Muscle layer of colon (tissue), 2 donors: Measurements from ENCODE around the gene ST8SIA5.

Experiments used
- H3K27ac ChIP-seq: one replicate; pipeline ENCODE4 v1.7.0; 2013; ENCODE audit warnings: low read depth, mild to moderate bottlenecking, low read length, moderate library complexity
- H3K27me3 ChIP-seq, 2 donors: one replicate each; pipeline ENCODE4 v1.7.0; 2013; ENCODE audit warnings: low read length in 2 of 2, mild to moderate bottlenecking in 2 of 2; ENCODE audit not compliant: insufficient read depth in 2 of 2, control insufficient read depth in 1 of 2
- H3K36me3 ChIP-seq: one replicate; pipeline ENCODE4 v1.7.0; 2013; ENCODE audit warnings: mild to moderate bottlenecking, low read length; ENCODE audit not compliant: insufficient read depth
- H3K4me1 ChIP-seq: one replicate; pipeline ENCODE4 v1.7.0; 2013; ENCODE audit warnings: mild to moderate bottlenecking, low read length; ENCODE audit not compliant: insufficient read depth
- H3K4me3 ChIP-seq, 2 donors: one replicate each; pipeline ENCODE4 v1.7.0; 2013; ENCODE audit warnings: low read length in 2 of 2, low read depth in 1 of 2, mild to moderate bottlenecking in 1 of 2, moderate library complexity in 1 of 2
- H3K9ac ChIP-seq: one replicate; pipeline ENCODE4 v1.7.0; 2013; ENCODE audit warnings: low read length
- H3K9me3 ChIP-seq: one replicate; pipeline ENCODE4 v1.7.0; 2013; ENCODE audit warnings: mild to moderate bottlenecking, low read length
- donor health status: abdominal sarcoma.
- donor health status: Adenocarcinoma of cecum.

The ST8SIA5 gene

DNA sequence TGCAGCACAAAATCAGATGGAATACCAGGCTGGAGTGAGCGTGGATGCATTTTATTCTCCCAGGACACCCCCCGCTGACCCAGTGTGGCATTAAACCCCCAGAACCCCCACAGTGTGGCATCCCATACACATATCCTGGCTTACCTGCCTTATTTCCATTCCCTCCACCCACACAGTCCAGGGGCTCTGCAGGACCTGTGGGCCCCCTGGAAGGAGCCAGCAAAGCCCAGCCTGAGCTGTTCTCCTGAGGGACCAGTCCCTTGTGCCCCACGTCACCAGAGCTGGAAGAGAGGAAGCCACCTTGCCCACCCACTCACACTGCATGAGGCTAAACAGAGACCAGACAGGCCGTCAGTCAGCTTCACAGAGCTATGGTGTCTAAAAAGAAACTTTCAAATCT is 20.1 kb downstream of the ST8SIA5 start:
- no peaks in the 10 kb centered on the region for H3K36me3 ChIP-seq
- H3K27me3 ChIP-seq, result no peaks in the 10 kb centered on the region
- no peak overlapping the region for H3K9ac ChIP-seq
- no peak overlapping the region for H3K4me3 ChIP-seq
- no peaks in the 10 kb centered on the region for H3K9me3 ChIP-seq
- no peaks in the 10 kb centered on the region for H3K4me1 ChIP-seq
- H3K27ac ChIP-seq, result no peak overlapping the region

DNA sequence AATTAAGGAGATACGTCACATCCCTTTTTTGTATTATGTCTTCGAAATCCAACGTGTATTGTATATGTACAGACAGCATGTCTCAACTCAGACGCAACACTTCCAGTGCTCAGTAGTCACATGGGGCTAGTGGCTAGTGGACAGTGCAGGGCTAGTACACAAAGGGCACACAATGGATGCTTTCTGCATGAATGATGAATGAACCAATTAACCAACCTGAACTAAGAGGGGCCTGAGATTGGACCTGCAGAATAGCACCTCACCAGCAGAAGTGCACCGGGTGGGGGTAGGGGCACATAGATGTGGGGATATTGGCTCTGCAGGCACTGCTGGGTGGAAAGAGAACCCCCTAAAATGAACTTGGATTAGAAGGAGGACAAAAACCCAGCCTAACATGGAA is 20.7 kb downstream of the ST8SIA5 start:
- Histone ChIP-seq H3K27ac (no peak overlapping the region), H3K9me3 (no peaks in the 10 kb centered on the region), H3K4me1 (no peaks in the 10 kb centered on the region), H3K27me3 (no peaks in the 10 kb centered on the region), H3K36me3 (no peaks in the 10 kb centered on the region), H3K4me3 (no peak overlapping the region), H3K9ac (no peak overlapping the region)

DNA sequence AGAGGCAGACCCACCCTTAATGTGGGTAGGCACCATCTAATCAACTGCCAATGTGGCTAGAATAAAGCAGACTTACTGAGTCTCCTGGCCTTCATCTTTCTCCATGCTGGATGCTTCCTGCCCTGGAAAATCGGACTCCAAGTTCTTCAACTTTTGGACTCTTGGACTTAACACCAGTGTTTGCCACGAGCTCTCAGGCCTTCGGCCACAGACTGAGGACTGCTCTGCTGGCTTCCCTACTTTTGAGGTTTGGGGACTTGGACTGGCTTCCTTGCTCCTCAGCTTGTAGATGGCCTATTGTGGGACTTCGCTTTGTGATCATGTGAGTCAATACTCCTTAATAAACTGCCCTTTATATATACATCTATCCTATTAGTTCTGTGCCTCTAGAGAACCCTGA is 21.9 kb downstream of the ST8SIA5 start:
- Histone ChIP-seq H3K4me3 (no peak overlapping the region), H3K9ac (no peak overlapping the region), H3K27me3 (no peaks in the 10 kb centered on the region), H3K27ac (no peak overlapping the region), H3K4me1 (no peaks in the 10 kb centered on the region), H3K9me3 (peaks cover 5% of the 10 kb centered on the region), H3K36me3 (no peaks in the 10 kb centered on the region)

DNA sequence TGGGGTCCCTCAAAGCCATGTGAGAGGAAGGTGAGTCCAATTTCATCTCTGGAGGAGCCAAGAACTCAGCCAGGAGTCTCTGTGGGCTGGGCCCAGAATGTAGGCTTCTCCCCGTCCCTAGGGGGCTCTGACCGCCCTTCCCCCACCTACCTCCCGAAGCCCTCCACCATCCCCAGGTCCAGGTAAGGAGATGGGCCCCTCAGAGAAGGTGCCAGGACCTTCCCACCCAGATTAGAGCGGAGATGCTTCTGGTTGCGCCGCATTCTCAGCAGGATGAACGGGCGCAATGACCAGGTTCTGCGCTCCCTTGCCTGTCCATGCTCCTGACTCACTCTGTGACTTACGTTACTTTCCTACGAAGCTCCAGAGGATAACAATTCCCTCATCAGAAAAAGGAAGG is 23.0 kb downstream of the ST8SIA5 start:
- H3K9me3 ChIP-seq, result peaks cover 10% of the 10 kb centered on the region
- H3K4me1 ChIP-seq, result no peaks in the 10 kb centered on the region
- no peaks in the 10 kb centered on the region for H3K27me3 ChIP-seq
- H3K9ac ChIP-seq, result no peak overlapping the region
- no peak overlapping the region for H3K4me3 ChIP-seq
- no peaks in the 10 kb centered on the region for H3K36me3 ChIP-seq
- H3K27ac ChIP-seq, result no peak overlapping the region

DNA sequence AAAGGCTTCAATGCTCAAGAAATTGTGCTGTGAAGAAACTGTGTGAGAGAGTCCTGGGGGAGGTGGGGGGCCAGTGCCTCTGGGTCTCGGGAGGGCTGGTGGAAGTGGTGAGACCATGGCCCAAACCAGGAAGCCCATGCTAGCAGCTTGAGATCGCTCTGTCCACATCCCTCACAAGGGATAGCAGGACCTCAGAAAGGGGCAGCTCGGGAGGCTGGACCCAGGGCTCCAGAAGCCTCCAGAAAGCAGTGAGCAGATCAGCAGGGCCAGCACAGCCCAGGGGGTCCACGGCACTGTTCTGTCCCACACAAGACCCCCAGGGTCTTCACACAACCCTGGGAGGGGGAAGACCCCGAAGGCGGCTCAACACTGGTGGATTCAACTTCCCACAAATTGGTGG is 24.1 kb downstream of the ST8SIA5 start:
- H3K27me3 ChIP-seq, result no peaks in the 10 kb centered on the region
- no peak overlapping the region for H3K4me3 ChIP-seq
- H3K36me3 ChIP-seq, result no peaks in the 10 kb centered on the region
- peaks cover 10% of the 10 kb centered on the region for H3K9me3 ChIP-seq
- no peak overlapping the region for H3K27ac ChIP-seq
- no peak overlapping the region for H3K9ac ChIP-seq
- H3K4me1 ChIP-seq, result no peaks in the 10 kb centered on the region

DNA sequence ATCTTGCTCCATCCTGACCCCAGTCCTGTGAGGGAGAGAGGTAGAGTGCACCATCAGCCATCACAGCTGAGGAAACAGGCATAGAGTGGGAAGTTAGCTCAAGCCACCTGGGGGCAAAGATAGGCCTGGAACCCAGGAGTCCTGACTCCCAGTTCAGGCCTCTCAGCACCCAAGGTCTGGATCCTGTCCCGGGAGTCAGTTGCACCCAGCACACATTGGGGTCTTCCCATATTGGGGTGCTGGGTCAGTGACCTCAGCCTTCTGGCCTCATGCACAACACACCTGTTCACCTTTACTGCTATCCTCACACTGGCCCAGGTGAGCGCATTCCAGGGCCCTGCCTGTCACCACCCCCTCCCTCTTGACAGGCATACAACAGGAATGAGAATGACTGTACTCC is 24.7 kb downstream of the ST8SIA5 start:
- Histone ChIP-seq H3K27ac (no peak overlapping the region), H3K9me3 (peaks cover 10% of the 10 kb centered on the region), H3K36me3 (no peaks in the 10 kb centered on the region), H3K9ac (no peak overlapping the region), H3K4me1 (no peaks in the 10 kb centered on the region), H3K27me3 (no peaks in the 10 kb centered on the region), H3K4me3 (no peak overlapping the region)

DNA sequence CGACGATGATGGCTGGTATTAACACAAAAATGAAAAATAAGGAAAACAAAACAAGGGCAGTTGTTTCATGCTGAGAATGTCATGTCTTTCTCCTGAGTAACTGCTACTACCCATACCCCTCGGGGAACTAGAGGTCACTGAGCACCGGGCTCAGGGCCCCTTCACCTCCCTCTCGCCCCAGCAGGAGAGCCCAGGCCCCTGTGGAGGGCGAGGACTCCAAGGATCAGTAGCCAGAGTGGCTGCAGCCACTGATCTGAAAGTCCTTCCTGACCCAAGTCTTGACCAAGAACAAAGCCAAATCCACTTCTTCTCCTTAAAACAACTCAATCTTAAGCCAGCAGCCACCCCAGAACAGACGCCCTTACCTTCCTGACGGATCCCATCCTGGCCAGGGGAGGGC is 25.5 kb downstream of the ST8SIA5 start:
- H3K36me3 ChIP-seq, result no peaks in the 10 kb centered on the region
- no peak overlapping the region for H3K4me3 ChIP-seq
- no peak overlapping the region for H3K9ac ChIP-seq
- H3K4me1 ChIP-seq, result no peaks in the 10 kb centered on the region
- H3K9me3 ChIP-seq, result peaks cover 10% of the 10 kb centered on the region
- H3K27ac ChIP-seq, result no peak overlapping the region
- no peaks in the 10 kb centered on the region for H3K27me3 ChIP-seq

DNA sequence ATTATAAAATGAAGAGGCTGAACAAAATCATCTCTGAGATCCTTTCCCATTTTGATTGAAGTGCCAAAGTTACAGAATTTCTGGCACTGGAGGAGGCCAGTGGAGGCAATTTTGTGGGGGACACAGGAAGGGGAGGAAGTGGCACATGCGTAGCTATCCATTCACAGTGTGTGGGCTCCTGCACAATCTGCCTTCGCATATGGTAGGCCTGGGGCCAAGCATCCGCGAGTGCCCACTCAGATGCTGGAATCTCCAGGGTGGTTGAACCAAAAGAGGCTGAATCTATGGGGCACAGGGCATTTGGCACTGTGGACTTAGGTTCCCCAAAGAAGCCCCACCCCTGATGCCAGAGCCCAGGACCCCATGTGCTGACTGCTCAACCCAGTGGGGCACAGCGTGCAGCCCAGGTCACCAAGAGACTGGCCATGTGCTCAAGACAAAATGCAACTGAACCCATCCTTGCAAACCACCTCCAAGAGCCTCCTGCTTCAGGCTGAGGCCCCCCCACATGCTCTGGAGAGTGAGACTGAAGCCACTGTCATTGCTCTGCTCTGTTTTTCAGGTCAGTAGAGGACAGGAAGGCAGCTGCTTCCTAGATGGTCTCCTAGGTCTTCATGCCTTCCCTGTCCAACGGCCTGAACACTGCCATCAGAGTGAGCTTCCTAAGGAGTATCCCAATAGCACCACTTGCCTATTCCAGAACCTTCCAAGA is 28.5 kb downstream of the ST8SIA5 start:
- Histone ChIP-seq H3K36me3 (no peaks in the 10 kb centered on the region), H3K4me3 (no peak overlapping the region), H3K27ac (no peak overlapping the region), H3K4me1 (no peaks in the 10 kb centered on the region), H3K27me3 (no peaks in the 10 kb centered on the region), H3K9ac (no peak overlapping the region), H3K9me3 (peaks cover 10% of the 10 kb centered on the region)

DNA sequence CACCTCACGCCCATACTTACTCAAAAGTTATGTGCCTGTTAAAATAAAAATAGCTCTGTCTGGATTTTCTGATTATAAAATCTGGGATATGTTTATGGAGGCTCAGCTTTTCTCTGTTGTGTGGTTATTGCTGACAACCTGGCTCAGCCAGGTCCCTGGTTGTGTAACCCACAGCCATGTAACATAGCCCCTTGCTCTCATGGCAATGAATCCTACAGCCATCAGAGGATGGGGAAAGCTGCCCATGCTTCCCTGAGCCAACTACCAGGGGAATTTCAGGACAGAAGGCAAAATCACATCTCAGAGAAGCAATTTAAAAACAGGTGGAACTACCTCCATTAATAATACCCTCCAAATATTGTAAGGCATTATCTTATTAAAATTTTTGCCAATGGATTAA is 29.7 kb downstream of the ST8SIA5 start:
- no peaks in the 10 kb centered on the region for H3K4me1 ChIP-seq

DNA sequence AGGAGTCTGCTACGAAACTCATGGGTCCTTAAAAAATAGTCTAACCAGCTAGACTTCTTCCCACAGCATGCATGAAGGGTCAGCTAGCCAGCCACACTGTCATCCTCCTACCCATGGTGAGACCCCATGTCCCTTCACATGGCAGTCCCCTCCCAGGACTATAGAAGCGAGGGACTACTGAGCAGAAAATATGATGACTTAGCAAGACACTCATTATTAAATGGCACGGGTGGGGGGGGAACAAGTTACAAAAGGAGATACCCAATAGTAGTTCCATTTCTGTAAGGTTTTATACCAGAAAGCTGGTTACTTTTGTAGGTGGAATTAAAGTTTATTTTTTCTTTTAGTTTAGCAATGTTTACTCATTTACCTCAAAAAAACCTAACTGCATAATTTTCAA is 31.5 kb downstream of the ST8SIA5 start:
- peaks cover 8% of the 10 kb centered on the region for H3K9me3 ChIP-seq
- H3K36me3 ChIP-seq, result no peaks in the 10 kb centered on the region
- H3K9ac ChIP-seq, result no peak overlapping the region
- H3K27me3 ChIP-seq, result no peaks in the 10 kb centered on the region
- H3K4me3 ChIP-seq, result no peak overlapping the region
- no peak overlapping the region for H3K27ac ChIP-seq
- no peaks in the 10 kb centered on the region for H3K4me1 ChIP-seq

More for the DNA sequence above, 29.7 kb downstream of the ST8SIA5 start:
- H3K27me3 ChIP-seq, result no peaks in the 10 kb centered on the region
- H3K9ac ChIP-seq, result no peak overlapping the region
- no peak overlapping the region for H3K27ac ChIP-seq
- no peak overlapping the region for H3K4me3 ChIP-seq
- no peaks in the 10 kb centered on the region for H3K36me3 ChIP-seq
- H3K9me3 ChIP-seq, result peaks cover 10% of the 10 kb centered on the region

DNA sequence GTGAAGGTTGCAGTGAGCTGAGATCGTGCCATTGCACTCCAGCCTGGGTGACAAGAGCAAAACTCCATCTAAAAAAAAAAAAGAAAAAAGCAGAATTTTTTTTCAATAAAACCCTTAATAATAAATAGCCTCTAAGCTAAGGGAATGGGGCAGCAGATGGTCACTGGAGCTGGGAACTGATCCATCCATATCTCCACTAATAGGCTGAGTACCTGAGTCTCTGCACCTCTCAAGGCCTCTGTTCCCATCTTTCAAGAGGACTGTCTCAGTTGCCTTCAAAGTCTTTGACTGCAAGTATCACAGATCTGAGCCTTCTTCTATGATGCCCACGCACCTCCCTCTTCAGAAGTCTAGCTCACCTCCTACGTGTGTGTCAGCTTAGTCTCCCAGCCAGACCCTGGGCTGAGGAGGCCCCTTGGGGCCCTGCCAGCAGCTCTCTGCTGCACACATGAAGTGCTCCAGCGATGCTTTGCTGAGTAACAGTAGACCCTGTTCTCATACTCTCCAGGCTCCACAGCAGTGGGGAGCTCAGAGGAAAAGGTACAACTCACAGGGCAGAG is 32.9 kb downstream of the ST8SIA5 start:
- Histone ChIP-seq H3K36me3 (no peaks in the 10 kb centered on the region), H3K4me1 (no peaks in the 10 kb centered on the region), H3K27ac (no peak overlapping the region), H3K4me3 (no peak overlapping the region), H3K9ac (no peak overlapping the region), H3K9me3 (no peaks in the 10 kb centered on the region), H3K27me3 (no peaks in the 10 kb centered on the region)

DNA sequence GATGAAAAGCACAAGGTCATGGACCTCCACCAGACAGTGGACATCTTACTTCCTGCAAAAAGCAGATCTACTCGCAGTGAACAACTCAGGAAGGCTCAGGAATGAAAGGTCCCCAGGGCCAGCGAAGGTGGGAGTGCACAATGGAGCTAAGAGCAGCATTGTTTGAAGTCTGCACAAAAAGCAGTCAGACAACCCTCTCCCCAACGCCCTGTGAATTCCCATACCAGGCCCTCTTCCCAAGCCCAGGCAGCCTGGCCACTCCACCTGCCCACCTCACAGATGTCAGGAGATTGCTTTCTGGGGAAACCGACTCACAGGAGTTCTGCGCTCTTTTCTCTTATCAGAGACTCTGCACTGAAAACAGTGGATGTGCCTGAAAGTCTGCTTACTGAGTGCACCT is 34.8 kb downstream of the ST8SIA5 start:
- Histone ChIP-seq H3K27ac (no peak overlapping the region), H3K9me3 (no peaks in the 10 kb centered on the region), H3K27me3 (no peaks in the 10 kb centered on the region), H3K4me1 (peaks cover 7% of the 10 kb centered on the region), H3K36me3 (no peaks in the 10 kb centered on the region), H3K9ac (no peak overlapping the region), H3K4me3 (no peak overlapping the region)
